Transverse colon (tissue), 4 donors: ENCODE measurements around the gene PROCA1. TPM values are rescaled to one million over a fixed set of nuclear protein-coding genes. Genes with fewer than 3 reads are reported as not detected.

Experiments
- DNase-seq: peaks from one replicate; pipeline ENCODE4 v3.0.0-alpha.2; 2019
- H3K27ac ChIP-seq, 4 donors: fragments of 200-600 bp; sonication (generic); 2 replicates each; pipeline ENCODE4 v1.5.1; 2016 to 2018; ENCODE audit warnings: inconsistent platforms in 4 of 4
- H3K27me3 ChIP-seq: fragments of 200-600 bp; sonication (generic); 2 replicates; pipeline ENCODE4 v1.5.1; 2017; ENCODE audit warnings: inconsistent platforms
- H3K36me3 ChIP-seq, 4 donors: fragments of 200-600 bp; sonication (generic); 2 replicates each; pipeline ENCODE4 v1.5.1; 2017 to 2019; ENCODE audit warnings: inconsistent platforms in 4 of 4
- H3K4me1 ChIP-seq, 4 donors: fragments of 200-600 bp; sonication (generic); 2 replicates each; pipeline ENCODE4 v1.5.1; 2017 to 2020; ENCODE audit warnings: inconsistent platforms in 4 of 4
- H3K4me3 ChIP-seq, 4 donors: fragments of 200-600 bp; sonication (generic); 1 replicate in 1 of 4; 2 replicates in 3 of 4; pipeline versions ENCODE4 v1.5.1 to v1.6.1; 2017 to 2019; ENCODE audit warnings: inconsistent platforms in 4 of 4
- H3K9me3 ChIP-seq, 2 donors: fragments of 200-600 bp; sonication (generic); 2 replicates each; pipeline ENCODE4 v1.5.1; 2017 to 2019; ENCODE audit warnings: inconsistent platforms in 2 of 2
- CTCF ChIP-seq, 5 experiments: fragments of 200-600 bp in 3 of 5; fragments of 450-650 bp in 2 of 5; sonication (generic) in 3 of 5; IDR thresholded peaks; 1 replicate in 2 of 5; 2 replicates in 3 of 5; pipeline ENCODE4 v1.5.1; 2016 to 2017; ENCODE audit warnings: antibody characterized with exemption in 5 of 5, inconsistent platforms in 3 of 5, mild to moderate bottlenecking in 2 of 5, moderate library complexity in 1 of 5
- EP300 ChIP-seq: sonication (generic); formaldehyde crosslinking; IDR thresholded peaks from one replicate; pipeline ENCODE4 v1.6.1; 2017; ENCODE audit warnings: antibody characterized with exemption, low read depth
- POLR2A ChIP-seq: fragments of 450-650 bp; IDR thresholded peaks from one replicate; pipeline ENCODE4 v1.6.1; 2016; ENCODE audit warnings: antibody characterized with exemption, mild to moderate bottlenecking, moderate library complexity
- POLR2AphosphoS5 ChIP-seq, 3 donors: sonication (generic); formaldehyde crosslinking; IDR thresholded peaks; one replicate each; pipeline ENCODE4 v1.6.1; 2016; ENCODE audit warnings: antibody characterized with exemption in 3 of 3
- WGBS, 2 donors: methylation state at CpG; one replicate each; pipeline ENCODE4 v1.1.5; 2018; ENCODE audit warnings: low coverage in 1 of 2; 5-methylcytosine and 5-hydroxymethylcytosine counted together
- in situ Hi-C, 4 donors: fragments of 200-750 bp; cut with MboI; loops; one replicate each; pipeline versions ENCODE4 v1.15.0 to v1.15.1; 2017; ENCODE audit warnings: low sequenced_read_pairs in 3 of 4, low pct_ligation_motif_present in 1 of 4, low pct_unique_long_range_greater_than_20kb in 1 of 4
- intact Hi-C: fragments of 100-400 bp; cut with DNase I; formaldehyde crosslinking; loops from one replicate; pipeline ENCODE4 v1.15.1; 2023; ENCODE audit warnings: low total_unique reads
- total RNA-seq, 4 donors: library from RNA; depleted of rRNA; stranded (reverse); fragments of >200 nt; gene quantifications; one replicate each; pipeline ENCODE4 v1.1.0, GENCODE V29; 2016

PROCA1 gene
- total RNA-seq, 4 donors from 2014 or later, result 0.96 to 2.9 (median 1.4) TPM; not detected in 1

- Histone ChIP-seq H3K27me3 (no peaks in the 10 kb centered on the region), H3K36me3 (peaks cover 0 to 54% (median 8%) of the 10 kb centered on the region in 4 donors), H3K4me3 (no peak overlapping the region), H3K4me1 (peaks cover 4 to 11% (median 10%) of the 10 kb centered on the region in 4 donors), H3K27ac (no peak overlapping the region), H3K9me3 (no peaks in the 10 kb centered on the region)
- in situ Hi-C loops (no loop called here), intact Hi-C loops (no loop called here)
- 80 to 90% methylated on average over 2 to 3 of the region's 3 CpGs for WGBS, 2 donors
- DNase-seq, result no peak
- TF ChIP-seq EP300 (no peak), POLR2A (no peak), CTCF (IDR thresholded peaks at IDR 0.05) (no peak), POLR2AphosphoS5 (IDR thresholded peaks at IDR 0.05) (no peak)
Measured at GRCh38 chr17:28702752-28703150, 8.9 kb downstream of the PROCA1 start.

DNA sequence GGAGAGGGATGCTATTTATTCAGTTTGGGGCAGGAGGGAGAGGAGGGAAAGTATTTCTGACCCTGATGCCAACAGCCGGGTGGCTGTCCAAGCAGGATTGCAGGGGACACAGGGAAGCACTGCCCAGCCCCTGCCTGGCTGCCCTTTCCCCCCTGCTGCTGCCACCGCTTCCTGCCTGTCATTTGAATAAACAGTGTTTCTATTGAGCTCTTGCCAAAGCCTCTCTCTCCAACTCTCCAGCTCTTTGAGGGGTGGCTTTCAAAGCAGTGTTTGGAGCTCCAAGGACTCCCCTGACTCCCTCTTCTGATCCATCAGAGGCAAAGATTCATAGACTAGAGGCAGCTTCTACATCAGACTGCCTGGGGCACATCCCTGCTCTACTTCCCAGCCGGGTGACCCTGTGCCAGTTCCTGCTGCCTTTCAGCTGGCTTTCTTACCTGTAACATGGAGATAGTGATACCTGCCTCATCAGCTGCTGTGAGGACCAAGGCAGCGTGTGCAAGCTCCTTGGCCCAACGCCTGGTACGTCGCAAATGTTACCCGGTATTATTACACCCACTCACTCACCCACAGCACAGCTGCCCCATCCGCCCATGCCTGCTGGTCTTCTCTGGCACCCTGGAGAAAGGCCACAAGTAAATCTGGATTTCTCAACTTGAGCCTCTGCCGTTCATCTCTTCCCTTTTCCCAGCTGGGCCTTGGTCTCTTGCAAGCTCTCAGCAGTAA, 9.5 kb downstream of the PROCA1 start:
- DNase-seq, result no peak
- Histone ChIP-seq H3K9me3 (no peaks in the 10 kb centered on the region), H3K36me3 (peaks cover 0 to 54% (median 10%) of the 10 kb centered on the region in 4 donors), H3K27me3 (no peaks in the 10 kb centered on the region), H3K4me1 (peaks cover 8 to 16% (median 13%) of the 10 kb centered on the region in 4 donors), H3K4me3 (no peak overlapping the region), H3K27ac (no peak overlapping the region)
- 77 to 100% methylated on average over 1 to 10 of the region's 10 CpGs for WGBS, 2 donors
- intact Hi-C loops (no loop called here), in situ Hi-C loops (no loop called here)
- TF ChIP-seq POLR2AphosphoS5 (IDR thresholded peaks at IDR 0.05) (no peak), POLR2A (no peak), EP300 (no peak), CTCF (IDR thresholded peaks at IDR 0.05) (no peak)

GRCh38 chr17:28700830-28701492, 10.7 kb downstream of the PROCA1 start:
- peaks cover 0 to 59% (median 15%) of the 10 kb centered on the region in 4 donors for H3K36me3 ChIP-seq
- WGBS, 2 donors, result 95% methylated on average over 10 of the region's 10 CpGs; no CpG with 5 or more reads in 1 of the 2 donors
- no peak for DNase-seq

More at GRCh38 chr17:28700830-28701492, 10.7 kb downstream of the PROCA1 start:
- intact Hi-C loops (no loop called here), in situ Hi-C loops (no loop called here)
- Histone ChIP-seq H3K4me3 (no peak overlapping the region), H3K27me3 (no peaks in the 10 kb centered on the region), H3K4me1 (peaks cover 8 to 20% (median 13%) of the 10 kb centered on the region in 4 donors), H3K9me3 (no peaks in the 10 kb centered on the region), H3K27ac (no peak overlapping the region)
- TF ChIP-seq EP300 (no peak), CTCF (IDR thresholded peaks at IDR 0.05) (no peak), POLR2A (no peak), POLR2AphosphoS5 (IDR thresholded peaks at IDR 0.05) (no peak)
